Endothelial cell of umbilical vein (primary cell): Measurements from ENCODE around the gene SLC1A6.

Source experiments
- CTCF ChIP-seq, 2 donors: IDR thresholded peaks; 1 replicate in 1 of 2; 2 replicates in 1 of 2; pipeline ENCODE4 v1.5.1; 2011; ENCODE audit warnings: low read length in 2 of 2, mild to moderate bottlenecking in 2 of 2, moderate library complexity in 2 of 2, control low read depth in 1 of 2, inconsistent platforms in 1 of 2, low read depth in 1 of 2; ENCODE audit not compliant: insufficient read depth in 1 of 2; ENCODE audit errors: extremely low read depth in 1 of 2
- EZH2 ChIP-seq: IDR thresholded peaks from 2 replicates; pipeline ENCODE4 v1.6.1; 2012; ENCODE audit warnings: borderline replicate concordance, low read depth, mild to moderate bottlenecking, moderate library complexity, low read length, inconsistent platforms; ENCODE audit not compliant: severe bottlenecking
- MYC ChIP-seq: IDR thresholded peaks from one replicate; pipeline ENCODE4 v1.6.1; 2011; ENCODE audit warnings: mild to moderate bottlenecking, low read depth, low read length
- POLR2A ChIP-seq: IDR thresholded peaks from 2 replicates; pipeline ENCODE4 v1.6.1; 2012; ENCODE audit warnings: low read depth, mild to moderate bottlenecking, control low read depth, low read length
- POLR2AphosphoS5 ChIP-seq: IDR thresholded peaks from 2 replicates; pipeline ENCODE4 v1.6.1; 2012; ENCODE audit warnings: low read depth, mild to moderate bottlenecking, control low read depth, low read length, moderate library complexity; ENCODE audit not compliant: insufficient read depth
- TF ChIP-seq, protein P1 (sequence below): IDR thresholded peaks from 2 replicates; pipeline ENCODE4 v1.6.1; 2011; ENCODE audit not compliant: insufficient read depth, insufficient read length

DNA sequence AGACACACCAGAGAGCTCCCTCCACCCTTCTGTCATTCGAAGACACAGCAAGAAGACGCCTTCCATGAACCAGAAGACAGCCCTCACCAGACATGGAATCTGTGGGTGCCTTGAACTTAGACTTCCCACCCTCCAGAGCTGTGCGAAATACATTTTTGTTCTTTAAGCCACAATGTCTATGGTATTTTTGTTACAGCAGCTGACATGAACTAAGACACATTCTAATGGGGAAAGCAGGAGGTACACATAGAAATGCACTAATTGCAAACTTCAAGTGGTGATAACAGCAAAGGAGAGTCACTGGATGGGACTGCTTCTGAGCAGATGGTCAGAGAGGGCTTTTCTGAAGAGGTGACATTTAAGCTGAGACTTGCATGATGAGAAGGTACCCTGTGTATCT, 22.2 kb downstream of the SLC1A6 start:
- TF ChIP-seq, protein P1, sequence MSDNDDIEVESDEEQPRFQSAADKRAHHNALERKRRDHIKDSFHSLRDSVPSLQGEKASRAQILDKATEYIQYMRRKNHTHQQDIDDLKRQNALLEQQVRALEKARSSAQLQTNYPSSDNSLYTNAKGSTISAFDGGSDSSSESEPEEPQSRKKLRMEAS = no peak
- no peak for TF ChIP-seq CTCF (IDR thresholded peaks at IDR 0.05; ENCODE audit: extremely low read depth in 1 of 2, insufficient read depth in 1 of 2, low read depth in 1 of 2, low read length in 2 of 2)
- TF ChIP-seq POLR2AphosphoS5 = no peak
- TF ChIP-seq POLR2A = no peak
- no peak for TF ChIP-seq EZH2
- no peak for TF ChIP-seq MYC
